GM18867 (cell line): ENCODE measurements around the gene KRT33B.

Source experiments
- ATAC-seq: cut with Tn5 transposase; IDR thresholded peaks from one replicate; pipeline ENCODE4 v1.9.1; 2021; ENCODE audit warnings: mild to moderate bottlenecking, moderate library complexity; ENCODE audit not compliant: unreplicated experiment

KRT33B gene

DNA sequence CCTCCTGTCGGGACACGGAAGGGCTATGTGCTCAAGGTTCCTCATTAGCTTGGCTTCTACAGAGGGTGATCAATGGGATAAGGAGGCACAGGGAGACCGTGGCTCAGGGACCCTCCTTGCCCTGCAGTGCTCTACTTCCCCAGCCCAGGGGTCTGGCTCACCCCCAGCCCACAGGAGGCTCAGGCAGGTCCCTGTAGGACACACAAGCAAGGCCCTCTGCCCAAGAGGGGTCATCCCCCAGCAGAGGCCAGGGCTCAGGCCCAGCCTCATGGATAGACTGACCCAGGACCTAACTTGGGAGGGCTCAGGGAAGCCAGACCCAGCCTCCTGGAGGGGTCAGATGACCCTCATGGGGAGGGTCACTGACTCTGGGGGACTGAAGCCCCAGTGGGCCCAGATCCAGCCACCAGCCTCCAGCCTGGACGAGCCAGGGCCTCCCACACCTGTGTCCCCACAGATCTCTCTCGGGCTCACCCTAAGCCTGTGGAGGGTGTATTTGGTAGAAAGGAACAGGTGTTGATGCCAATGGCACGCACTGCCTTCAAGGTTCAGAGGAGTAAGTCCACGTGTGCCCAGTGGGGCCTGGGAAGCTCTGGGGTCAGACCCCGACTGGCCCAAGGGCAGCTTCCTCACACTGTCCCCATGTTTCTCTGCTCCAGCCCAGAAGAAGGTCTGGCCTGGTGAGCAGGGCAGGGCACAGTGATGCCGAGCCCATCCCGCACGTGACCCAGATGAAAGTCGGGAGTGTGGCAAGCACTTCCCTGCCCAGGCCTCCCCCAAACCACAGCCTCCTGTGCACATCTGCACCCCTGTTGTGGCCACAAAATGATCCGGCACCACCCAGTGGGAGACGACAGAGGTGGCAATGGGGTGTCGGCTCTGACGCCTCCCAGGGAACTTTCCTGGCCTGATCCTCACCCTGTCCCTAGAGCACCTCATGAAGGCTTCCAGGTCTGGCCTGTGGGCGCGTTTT lies 43.2 kb downstream of the KRT33B start:
- no peak for ATAC-seq

DNA sequence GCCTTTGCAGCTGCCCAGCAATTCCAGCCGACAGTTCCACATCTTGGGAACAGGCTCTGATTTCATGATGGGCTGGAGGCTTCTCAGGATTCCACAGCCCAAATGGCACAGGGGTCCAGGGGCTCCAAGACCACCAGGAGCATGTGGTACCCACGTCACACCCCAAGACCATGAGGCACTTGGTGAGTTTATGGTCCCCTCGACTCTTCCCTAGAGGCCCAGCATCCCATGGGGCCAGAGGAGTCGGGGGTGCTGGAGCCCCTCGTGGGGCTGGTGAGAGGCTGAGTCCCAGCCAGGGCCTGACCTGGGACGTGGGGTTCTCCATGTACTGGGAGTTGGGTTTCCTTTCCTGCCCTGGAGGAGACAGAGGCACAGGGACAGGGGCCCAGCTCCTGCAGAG lies 44.0 kb downstream of the KRT33B start:
- no peak for ATAC-seq

GRCh38 chr17:41325126-41325525 lies 44.5 kb downstream of the KRT33B start:
- no peak for ATAC-seq

DNA sequence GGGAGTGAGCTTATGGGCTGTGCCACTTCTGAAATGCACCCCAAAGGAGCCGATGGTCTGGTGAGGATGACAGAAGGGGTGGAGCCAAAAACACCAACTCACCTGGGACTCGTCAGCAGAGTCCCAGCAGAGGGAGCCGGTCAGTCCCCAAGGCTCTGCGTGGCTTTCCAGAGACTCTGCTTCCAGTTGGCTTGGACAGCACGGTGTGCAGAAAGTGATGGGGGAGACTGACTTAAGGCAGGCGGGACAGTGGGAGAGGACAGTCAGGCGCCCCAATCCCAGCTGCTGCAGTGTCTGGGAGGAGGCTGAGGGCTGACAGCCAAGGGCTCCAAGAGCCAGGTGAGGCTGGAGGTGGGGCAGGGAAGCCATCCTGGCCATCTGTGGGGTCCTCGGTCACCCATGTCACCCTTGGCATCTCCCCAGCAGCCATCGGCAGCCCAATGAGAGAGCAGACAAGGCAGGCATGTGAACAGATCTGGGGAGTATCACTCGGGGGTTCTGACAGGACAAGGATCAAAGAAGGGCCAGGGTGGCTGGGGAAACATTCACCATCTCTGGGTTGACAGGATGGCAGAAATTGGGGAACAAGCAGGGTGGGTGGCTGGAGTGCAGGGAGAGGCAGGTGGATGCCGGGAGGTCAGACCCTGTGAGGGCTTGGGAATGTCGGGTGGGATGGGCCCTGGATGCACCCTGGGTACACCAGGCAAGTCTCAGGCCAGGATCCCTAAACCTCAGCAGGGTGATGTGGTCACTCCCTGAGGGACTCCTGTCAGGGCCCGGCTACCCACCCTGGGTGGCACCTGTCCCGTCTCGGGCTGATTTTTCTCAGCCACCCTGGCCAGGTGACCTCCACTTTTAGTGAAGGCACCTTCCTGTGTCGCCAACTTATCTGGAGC lies 45.2 kb downstream of the KRT33B start:
- ATAC-seq, result no peak

DNA sequence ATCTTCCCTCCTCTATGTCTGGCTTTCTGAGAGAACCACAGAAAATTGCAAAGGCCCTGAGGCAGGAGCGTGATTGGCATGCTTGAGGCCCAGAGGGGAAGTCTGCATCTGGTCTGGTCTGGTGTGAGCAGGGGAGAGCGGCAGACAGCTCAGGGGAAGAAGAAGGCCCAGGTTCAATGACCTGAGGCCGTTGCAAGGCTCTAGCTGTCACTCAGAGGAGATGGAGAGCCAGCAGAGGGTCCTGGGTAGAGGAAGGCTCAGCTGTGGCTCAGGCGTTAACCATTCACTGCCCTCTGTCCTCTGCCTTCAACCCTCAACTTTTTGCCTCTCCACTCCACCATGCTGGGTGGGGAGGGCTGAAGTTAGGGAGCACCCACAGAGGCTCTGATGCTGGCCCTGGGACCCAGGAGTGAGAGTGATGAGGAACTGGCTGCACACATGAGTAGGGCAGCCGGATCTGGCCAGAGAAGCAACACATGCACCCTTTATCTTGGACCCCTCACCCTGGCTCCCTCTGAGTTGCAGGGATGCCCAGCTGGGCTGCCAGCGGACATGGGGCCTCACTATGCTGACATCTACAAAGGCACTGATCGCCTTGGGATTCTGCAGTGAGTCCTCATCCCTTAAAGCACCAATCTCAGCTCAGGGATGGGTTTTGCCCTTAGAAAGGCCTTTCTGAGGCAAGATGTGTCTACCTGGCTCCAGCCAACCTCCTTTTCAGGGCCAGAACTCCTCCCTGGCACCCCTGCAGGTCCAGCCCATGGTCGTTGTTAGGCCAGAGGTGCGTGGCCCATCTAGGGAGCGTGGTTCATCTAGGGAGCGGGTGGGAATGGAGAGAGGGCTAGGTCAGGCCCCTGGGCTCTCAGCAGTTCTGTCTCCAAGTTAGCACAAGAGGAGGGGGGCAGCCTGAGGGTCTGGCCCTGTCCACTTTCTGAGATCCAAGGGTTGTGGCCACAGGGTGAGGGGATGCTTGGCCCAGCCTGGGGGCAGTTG lies 46.4 kb downstream of the KRT33B start:
- no peak for ATAC-seq

DNA sequence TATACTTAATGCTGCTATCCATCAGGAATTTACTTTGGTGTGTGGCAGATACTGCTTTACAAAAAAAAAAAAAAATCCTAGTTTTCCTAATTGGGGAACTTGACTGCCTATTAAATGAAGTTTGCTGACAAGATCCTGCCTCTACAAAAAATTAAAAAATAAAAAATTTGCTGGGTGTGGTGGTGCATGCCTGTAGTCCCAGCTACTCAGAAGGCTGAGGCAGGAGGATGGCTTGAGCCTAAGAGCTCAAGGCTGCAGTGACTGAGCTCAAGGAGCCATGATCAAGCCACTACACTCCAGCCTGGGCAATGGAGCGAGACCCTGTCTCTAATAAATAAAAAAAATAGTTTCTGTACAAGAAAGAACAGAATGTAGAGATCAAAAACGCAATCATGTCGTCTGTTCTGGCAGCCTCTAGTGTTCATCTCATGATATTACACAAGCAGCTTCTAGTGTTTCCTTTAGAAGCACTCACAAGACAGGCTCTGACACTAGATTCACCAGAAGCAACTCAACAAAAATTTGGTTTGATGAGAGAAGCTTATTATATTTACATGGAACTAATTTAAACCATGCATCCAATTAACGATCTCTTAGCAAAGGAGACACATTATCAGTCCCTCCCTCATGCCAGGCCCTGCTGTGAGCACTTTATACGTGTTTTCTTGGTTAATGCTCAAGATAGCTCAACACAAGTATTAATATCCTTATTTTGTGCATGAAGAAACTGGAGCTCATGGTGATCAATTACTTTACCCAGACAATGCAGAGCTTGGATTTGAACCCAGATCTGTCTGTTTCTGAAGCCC lies 47.3 kb downstream of the KRT33B start:
- ATAC-seq, result no peak

DNA sequence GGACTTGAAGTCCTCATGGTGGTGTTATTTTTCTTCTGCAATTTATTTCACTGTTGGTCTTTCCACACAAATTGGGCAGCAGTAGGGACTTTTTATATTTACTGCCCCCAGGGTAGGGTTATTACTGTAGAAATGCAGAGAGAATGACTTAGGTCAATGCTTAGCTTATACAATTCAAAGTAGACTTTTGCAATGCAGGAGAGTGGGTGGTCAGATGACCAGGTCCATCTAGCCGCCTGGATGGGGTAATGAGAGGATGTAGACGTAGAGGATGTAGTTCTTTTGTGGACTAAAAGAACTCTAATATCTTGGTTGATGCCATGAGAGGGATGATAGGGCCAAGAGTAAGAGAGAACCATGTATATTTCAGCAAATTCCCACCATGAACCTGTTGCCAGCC lies 51.4 kb downstream of the KRT33B start:
- ATAC-seq, result no peak

DNA sequence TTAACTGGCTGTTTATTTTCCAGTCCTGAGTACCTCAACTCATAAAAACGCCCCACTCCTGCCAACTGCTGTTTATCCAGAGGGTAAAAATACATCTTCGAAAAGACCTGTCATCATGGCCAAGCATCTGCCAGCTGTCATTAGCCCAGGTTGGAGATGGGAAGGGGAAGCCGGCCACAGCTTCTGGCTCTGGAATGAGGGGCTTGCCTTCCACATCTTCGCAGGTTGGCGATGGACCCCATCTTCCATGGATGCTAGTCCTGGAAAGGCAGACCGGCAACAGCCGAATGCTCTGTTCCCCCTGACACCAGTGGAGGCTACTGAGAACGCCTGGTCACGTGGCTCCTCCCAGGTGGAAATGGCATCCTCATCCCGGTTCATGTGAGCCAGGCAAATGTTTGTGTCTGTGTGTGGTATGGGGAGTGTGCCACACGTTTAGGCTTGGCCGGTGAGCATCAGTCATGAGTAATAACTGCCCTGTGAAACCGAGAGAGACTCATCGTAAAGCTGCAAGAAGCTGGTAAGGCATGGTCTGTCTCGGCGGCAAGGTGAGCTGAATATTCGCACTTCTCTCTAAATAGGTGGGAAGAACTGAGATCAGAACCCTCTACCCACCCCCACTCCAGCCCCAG lies 53.7 kb downstream of the KRT33B start:
- ATAC-seq, result no peak

DNA sequence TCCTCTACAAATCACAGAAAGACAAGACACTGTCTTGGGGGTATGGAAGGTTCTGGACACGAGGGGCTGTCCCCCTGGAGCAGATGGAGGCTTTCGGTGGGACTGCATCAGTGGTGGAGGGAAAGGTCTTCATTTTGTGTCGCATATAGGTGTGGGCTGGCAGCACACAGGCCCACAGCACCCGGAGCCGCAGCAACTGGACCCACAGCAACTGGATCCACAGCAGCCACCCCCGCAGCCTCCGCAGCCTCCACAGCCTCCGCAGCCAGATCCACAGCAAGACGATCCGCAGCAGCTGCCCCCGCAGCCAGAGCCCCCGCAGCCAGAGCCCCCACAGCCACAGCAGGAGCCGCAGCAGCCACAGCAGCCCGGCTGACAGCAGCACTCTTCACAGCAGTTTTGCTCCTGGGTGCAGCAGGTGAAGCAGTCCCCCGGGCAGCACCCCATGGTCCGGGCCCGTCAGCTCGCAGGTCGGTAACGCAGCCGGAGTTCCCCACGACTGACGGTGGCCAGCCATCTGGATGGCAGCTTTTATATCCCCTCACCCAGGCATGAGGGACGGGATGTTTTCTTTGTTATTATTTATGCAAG lies 54.3 kb downstream of the KRT33B start, which contains the start of gene KRTAP17-1:
Gene KRTAP17-1 (minus strand): TSS at position 507 of the 591 bp plus-strand sequence. CDS start 60 bp downstream, at position 447.
- no peak for ATAC-seq
